GM19467 (cell line): ENCODE results near the gene RACGAP1.
"Not testable (repeated sequence)": the region's sequence is repeated elsewhere in the genome, so short reads cannot be mapped to it uniquely, and the experiment has no call there.

Experiments used
- ATAC-seq: cut with Tn5 transposase; IDR thresholded peaks from one replicate; pipeline ENCODE4 v1.9.1; 2021; ENCODE audit warnings: mild to moderate bottlenecking, moderate library complexity; ENCODE audit not compliant: unreplicated experiment

The RACGAP1 gene

DNA sequence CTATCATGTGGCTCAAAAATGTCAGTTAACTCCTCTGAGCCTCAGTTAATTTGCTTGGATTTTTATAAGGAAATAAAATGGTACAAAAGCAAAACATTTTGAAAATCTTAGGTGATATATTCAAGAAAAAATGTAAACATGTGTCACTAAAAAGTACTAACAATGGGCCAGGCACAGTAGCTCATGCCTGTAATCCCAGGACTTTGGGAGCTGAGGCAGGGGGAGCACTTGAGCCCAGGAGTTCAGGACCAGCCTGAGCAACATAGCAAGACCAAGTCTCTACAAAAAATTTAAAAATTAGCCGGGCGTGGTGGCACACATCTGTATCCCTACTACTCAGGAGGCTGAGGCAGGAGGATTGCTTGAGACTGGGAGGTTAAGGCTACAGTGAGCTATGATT lies 26.8 kb downstream of the RACGAP1 start:
- ATAC-seq, result no peak

GRCh38 chr12:49990273-49990672 lies 35.0 kb downstream of the RACGAP1 start:
- ATAC-seq, result no peak

GRCh38 chr12:49989400-49989799 lies 35.9 kb downstream of the RACGAP1 start:
- ATAC-seq, result not testable (repeated sequence)

DNA sequence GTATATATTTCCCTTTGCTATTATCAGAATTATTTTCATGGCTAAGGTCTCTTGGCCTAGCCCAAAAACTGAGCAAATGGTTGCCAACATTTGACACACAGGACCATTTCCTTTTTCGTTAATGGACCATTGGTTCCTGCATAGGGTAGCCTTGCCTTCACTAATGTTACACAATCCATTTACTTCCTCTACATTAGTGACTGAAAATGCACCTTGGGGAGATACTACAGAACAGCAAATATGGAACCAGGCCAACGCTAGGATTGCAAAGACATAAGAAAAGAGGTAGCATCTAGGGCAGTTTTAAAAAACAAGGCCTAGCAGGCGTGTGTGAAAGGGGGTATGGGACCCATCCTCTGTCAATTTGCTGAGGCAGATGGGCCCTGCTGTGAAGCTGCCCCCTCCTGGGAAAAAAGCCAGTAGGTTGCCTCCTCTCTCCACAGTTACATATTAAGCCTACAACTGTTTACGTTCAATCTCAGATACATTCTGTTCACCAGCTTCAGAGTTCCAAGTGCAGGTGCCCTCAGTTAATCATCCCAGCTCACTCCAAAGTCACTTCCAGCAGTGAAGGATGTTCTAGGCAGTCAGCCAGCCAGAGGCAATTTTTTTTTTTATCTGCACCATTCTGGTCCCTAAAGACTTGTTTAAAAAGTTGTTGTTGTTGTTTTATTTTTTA lies 37.5 kb downstream of the RACGAP1 start:
- no peak for ATAC-seq

GRCh38 chr12:49986476-49986875 lies 38.8 kb downstream of the RACGAP1 start:
- not testable (repeated sequence) for ATAC-seq

GRCh38 chr12:49985981-49986380 lies 39.3 kb downstream of the RACGAP1 start:
- no peak for ATAC-seq

GRCh38 chr12:49984476-49985359 lies 40.6 kb downstream of the RACGAP1 start:
- no peak for ATAC-seq

- ATAC-seq, result no peak
These were observed 41.4 kb downstream of the RACGAP1 start for GRCh38 chr12:49983892-49984291.

GRCh38 chr12:49982246-49983087 lies 42.8 kb downstream of the RACGAP1 start:
- ATAC-seq, result no peak

DNA sequence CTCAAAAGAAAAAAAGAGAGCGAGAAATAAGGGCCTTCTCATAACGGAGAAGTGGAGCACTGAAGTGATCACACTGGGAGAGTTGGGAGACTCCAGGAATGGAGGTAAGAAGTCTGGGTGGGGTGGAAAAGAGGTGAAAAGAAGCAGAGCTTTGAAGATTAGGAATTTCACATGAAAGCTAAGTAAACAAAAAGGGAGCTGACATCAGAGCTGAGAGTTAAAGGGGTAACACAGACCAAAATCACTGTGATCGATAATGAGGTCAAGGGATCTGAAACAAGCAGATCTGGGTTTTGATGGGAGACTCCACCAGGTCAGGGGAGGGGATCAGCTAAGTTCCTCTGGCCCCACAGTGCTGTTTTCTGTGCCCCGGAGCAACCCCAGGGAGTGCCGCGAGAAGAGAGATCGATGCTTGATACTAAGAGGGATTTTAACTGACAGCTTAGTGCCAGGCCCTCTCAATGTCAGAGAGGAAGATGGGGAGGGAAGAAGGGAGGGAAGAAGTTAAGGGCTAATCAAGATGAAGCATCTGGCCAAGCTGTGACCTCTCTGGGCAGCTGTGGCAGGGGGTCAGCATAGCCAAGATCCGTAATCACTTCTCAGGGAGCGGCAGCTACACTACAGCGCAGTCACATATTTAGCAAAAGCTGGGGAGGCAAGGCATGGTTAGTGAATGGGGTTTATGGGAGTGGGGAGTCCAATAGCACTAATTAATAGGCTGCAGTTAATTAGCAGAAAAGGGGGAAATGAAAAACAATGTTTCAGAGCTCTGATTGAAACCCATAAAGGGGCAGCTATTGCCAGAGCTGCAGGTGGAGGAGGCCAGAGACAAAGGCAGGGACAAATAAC lies 44.6 kb downstream of the RACGAP1 start:
- no peak for ATAC-seq

GRCh38 chr12:49979791-49980190 lies 45.5 kb downstream of the RACGAP1 start:
- no peak for ATAC-seq

- no peak for ATAC-seq
These were observed 46.2 kb downstream of the RACGAP1 start for GRCh38 chr12:49979016-49979586.

GRCh38 chr12:49978125-49978524 lies 47.2 kb downstream of the RACGAP1 start:
- no peak for ATAC-seq

DNA sequence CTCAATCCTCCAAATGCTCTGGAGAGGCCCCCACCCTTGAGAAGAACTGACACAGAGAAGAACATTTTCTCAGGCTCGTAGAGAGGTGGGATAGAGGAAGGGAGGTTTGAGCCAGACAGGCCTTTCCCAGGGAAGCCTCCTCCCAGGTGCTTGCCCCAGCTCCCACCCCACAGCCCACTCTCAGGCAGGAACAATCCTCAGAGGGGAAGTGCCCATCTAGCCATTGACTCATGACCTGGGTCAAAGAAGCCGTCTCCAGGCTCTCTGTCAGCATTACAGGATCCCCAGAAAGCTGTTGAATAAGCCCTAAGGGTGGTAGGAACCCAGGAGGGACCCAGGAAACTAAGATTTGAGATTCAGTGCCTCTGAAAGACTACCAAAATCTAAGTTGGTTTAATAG lies 48.7 kb downstream of the RACGAP1 start:
- no peak for ATAC-seq

- ATAC-seq, result no peak
These were observed 50.0 kb downstream of the RACGAP1 start for GRCh38 chr12:49975318-49975761.

DNA sequence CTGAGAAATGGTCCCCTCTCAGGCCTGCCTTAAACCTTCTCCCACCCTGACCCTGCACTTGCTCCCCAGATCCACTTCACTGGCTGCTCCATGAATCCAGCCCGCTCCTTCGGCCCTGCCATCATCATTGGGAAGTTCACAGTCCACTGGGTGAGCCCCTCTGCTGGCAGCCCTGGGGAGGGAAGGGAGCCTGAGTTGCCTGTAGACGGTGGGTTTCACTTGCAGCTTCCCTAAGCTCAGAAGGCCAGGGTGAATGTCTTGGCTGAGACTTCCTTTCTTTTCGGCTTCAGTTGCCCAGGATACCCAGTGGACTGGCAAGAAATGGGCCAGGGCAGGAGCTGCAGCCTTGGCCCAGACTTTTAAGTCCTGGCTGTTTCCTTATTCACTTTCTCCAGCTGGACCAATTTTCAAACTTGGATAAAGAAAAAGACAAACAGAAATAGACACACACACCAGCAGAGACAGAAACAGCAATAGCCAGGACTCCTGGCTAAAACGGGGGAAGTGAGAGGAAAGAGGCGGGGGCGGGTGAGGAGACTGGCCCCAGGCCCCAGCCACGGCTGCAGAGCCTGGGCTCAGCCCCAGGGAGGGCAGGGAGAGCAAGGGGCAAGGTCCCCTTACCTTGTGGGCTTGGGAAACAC lies 50.5 kb downstream of the RACGAP1 start:
- ATAC-seq, result no peak

DNA sequence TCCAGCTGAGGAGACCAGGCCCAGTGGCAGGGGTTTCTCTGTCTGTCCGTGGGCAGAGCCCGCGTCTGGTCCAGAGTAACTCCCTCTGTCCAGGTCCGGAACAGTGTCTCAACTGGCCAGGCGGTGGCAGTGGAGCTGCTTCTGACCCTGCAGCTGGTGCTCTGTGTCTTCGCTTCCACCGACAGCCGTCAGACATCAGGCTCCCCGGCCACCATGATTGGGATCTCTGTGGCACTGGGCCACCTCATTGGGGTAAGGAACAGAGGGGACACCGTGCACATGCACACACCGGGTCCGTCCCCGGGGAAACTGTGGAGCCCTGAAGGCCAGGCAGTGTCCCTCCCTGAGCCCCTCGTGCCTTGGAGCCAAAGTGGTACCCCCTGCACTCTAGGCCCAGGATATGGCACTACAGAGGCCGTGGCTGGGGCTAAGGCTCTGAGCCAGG lies 51.0 kb downstream of the RACGAP1 start:
- no peak for ATAC-seq

GRCh38 chr12:49973361-49973830 lies 51.9 kb downstream of the RACGAP1 start:
- ATAC-seq, result no peak

- ATAC-seq, result no peak
These were observed 52.5 kb downstream of the RACGAP1 start, which contains the start of gene AQP6 for GRCh38 chr12:49972641-49973360. TSS of gene AQP6 (plus strand) at chr12:49972947. CDS start at chr12:49973174, 227 bp downstream.
